GM21367 (cell line): ENCODE results near the gene LPAR4.
"Not testable (repeated sequence)": the region's sequence is repeated elsewhere in the genome, so short reads cannot be mapped to it uniquely, and the experiment has no call there.

Experiments
- ATAC-seq: cut with Tn5 transposase; IDR thresholded peaks from one replicate; pipeline ENCODE4 v1.9.1; 2021; ENCODE audit not compliant: unreplicated experiment

Gene LPAR4, protein sequence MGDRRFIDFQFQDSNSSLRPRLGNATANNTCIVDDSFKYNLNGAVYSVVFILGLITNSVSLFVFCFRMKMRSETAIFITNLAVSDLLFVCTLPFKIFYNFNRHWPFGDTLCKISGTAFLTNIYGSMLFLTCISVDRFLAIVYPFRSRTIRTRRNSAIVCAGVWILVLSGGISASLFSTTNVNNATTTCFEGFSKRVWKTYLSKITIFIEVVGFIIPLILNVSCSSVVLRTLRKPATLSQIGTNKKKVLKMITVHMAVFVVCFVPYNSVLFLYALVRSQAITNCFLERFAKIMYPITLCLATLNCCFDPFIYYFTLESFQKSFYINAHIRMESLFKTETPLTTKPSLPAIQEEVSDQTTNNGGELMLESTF

GRCh38 chrX:78747489-78747888 lies at the start of gene LPAR4:
Gene LPAR4, plus strand, starts transcription at chrX:78747720. Its CDS starts 7,150 bp downstream, at chrX:78754870.
- no peak for ATAC-seq

- ATAC-seq: no peak
These were observed 41.4 kb upstream of the LPAR4 start for GRCh38 chrX:78706071-78706470.

DNA sequence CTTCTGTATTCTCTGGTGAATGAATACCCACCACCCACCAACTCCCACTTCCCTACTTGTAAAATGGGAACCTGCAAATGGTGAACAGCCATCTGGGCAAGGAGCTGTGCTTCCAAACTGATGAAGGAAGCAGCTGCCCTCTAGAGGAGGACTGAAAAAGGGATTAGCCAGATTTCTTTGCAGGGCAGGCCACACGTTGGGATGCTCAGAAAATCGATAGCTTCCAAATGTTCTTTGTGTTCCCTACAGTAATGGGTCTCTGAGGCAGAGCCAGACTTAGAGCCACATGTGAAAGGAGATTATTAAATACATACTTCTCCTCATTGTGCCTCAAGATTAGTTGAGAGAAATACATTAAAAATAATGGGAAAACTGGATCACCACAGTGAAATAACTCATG lies 39.3 kb upstream of the LPAR4 start:
- ATAC-seq: no peak

GRCh38 chrX:78708816-78709215 lies 38.7 kb upstream of the LPAR4 start:
- no peak for ATAC-seq

DNA sequence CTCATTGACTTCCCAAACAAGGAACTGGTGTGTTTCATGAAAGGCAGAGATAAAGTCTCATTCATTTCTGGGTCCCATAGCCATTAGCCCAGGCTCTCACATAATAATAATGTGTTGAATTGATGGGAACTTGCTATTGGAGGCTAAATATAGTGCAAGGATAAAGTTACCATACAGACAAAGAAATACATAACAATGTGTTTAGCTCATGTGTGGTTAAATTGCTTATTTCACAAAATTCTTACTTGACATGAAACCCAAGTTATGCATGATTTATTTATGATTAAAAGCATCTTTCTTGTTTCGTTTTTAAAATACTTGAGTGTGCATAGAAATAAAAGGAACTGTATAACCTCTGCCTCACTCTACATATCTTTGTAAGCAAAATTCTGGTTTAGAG lies 37.3 kb upstream of the LPAR4 start:
- no peak for ATAC-seq

- ATAC-seq: no peak
These were observed 35.2 kb upstream of the LPAR4 start for GRCh38 chrX:78712336-78712735.

GRCh38 chrX:78725287-78725686 lies 22.2 kb upstream of the LPAR4 start:
- no peak for ATAC-seq

- ATAC-seq: no peak
These were observed 1.0 kb upstream of the LPAR4 start for GRCh38 chrX:78746496-78746895.

- no peak for ATAC-seq
These were observed 451 bp downstream of the LPAR4 start for GRCh38 chrX:78747971-78748370.

- ATAC-seq: no peak
These were observed 1.3 kb downstream of the LPAR4 start for GRCh38 chrX:78748846-78749245.

DNA sequence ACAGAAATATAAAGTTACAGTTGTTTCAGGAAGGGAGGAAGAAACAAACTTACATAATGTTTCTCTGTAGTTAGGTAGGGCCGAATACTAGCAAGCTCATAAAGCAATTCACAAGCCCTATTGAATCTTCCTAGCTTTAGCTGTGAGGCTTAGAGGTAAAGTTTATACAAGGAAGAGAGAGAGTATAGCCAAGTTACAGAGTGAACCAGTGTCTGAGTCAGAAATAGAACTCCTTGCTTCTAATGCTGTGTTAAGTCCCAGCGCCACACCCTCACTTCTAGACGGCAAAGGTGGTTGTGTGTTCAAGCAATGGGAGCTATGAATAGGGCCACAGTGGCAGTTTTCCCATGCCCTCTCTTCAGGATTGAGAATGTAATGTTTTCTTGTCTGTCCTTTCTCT lies 6.1 kb downstream of the LPAR4 start:
- no peak for ATAC-seq

DNA sequence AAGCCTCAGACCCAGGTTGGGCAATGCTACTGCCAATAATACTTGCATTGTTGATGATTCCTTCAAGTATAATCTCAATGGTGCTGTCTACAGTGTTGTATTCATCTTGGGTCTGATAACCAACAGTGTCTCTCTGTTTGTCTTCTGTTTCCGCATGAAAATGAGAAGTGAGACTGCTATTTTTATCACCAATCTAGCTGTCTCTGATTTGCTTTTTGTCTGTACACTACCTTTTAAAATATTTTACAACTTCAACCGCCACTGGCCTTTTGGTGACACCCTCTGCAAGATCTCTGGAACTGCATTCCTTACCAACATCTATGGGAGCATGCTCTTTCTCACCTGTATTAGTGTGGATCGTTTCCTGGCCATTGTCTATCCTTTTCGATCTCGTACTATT lies 7.4 kb downstream of the LPAR4 start:
- peak; percentile 94 for ATAC-seq

DNA sequence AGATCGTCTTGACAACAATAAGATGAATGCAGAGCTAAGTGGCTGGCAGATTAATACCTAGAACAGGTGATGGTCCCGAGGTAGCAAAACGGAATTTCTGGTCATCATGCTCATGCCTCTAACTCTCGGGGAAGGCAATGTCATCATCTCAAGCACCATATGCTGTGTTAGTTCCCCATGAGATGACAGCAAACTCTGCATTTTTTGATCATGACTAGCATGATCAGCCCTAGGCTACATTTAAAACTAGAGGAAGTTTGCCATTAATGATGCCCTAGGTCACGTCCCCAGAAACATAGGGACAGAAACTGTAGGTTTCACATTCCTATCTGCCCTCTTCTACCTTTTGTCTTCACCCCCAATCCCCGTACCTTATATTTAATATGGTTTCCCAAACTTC lies 11.6 kb downstream of the LPAR4 start:
- no peak for ATAC-seq

GRCh38 chrX:78769101-78769755 lies 21.7 kb downstream of the LPAR4 start:
- no peak for ATAC-seq

GRCh38 chrX:78769946-78770345 lies 22.4 kb downstream of the LPAR4 start:
- ATAC-seq: no peak

- ATAC-seq: no peak
These were observed 49.4 kb downstream of the LPAR4 start for GRCh38 chrX:78796916-78797315.

- no peak for ATAC-seq
These were observed 52.6 kb downstream of the LPAR4 start for GRCh38 chrX:78800114-78800513.

DNA sequence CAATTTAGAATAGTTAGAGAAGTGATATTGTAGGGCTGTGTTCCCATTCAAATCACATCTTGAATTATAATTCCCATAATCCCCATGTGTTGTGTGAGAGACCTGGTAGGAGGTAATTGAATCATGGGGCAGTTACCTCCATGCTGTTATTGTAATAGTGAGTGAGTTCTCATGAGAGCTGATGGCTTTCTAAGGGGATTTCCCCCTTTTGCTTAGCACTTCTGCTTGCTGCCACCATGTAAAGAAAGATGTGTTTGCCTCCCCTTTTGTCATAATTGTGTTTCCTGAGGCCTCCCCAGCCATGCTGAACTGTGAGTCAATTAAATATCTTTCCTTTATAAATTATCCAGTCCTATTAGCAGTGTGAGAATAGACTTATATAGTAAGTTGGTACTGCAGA lies 53.2 kb downstream of the LPAR4 start:
- no peak for ATAC-seq

DNA sequence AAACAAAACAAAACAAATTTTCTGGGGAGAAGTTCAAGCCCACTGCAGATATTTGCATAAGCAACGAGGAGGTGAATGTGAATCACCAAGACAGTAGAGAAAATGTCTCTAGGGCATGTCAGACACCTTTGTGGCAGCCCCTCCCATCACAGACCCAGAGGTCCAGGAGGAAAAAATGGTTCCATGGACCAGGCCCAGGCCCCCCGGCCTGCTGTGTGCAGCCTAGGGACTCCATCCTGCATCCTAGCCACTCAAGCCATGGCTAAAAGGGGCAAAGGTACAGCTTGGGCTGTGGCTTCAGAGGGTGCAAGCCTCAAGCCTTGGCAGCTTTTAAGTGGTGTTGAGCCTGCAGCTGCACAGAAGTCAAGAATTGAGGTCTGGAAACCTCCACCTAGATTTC lies 54.0 kb downstream of the LPAR4 start:
- ATAC-seq: no peak

- ATAC-seq: not testable (repeated sequence)
These were observed 55.0 kb downstream of the LPAR4 start for GRCh38 chrX:78802526-78802925.
